Right lobe of liver (tissue), 4 donors: ENCODE results near the gene ZFHX2.

Experiments used
- POLR2A ChIP-seq: fragments of 450-650 bp; IDR thresholded peaks from one replicate; pipeline ENCODE4 v1.6.1; 2017; ENCODE audit warnings: antibody characterized with exemption, mild to moderate bottlenecking
- TF ChIP-seq, protein P1 (sequence below), 4 donors: fragments of 200-600 bp in 3 of 4; fragments of 450-650 bp in 1 of 4; IDR thresholded peaks; one replicate each; pipeline versions ENCODE4 v1.5.1 to v1.8.0; 2016 to 2022; ENCODE audit warnings: antibody characterized with exemption in 4 of 4, mild to moderate bottlenecking in 2 of 4
- donor health status: DM: no; HTN: no; CAD: no.
- donor health status: DM: no; HTN: no; CAD: no.
- donor health status: DM: no; HTN: yes; CAD: no.

DNA sequence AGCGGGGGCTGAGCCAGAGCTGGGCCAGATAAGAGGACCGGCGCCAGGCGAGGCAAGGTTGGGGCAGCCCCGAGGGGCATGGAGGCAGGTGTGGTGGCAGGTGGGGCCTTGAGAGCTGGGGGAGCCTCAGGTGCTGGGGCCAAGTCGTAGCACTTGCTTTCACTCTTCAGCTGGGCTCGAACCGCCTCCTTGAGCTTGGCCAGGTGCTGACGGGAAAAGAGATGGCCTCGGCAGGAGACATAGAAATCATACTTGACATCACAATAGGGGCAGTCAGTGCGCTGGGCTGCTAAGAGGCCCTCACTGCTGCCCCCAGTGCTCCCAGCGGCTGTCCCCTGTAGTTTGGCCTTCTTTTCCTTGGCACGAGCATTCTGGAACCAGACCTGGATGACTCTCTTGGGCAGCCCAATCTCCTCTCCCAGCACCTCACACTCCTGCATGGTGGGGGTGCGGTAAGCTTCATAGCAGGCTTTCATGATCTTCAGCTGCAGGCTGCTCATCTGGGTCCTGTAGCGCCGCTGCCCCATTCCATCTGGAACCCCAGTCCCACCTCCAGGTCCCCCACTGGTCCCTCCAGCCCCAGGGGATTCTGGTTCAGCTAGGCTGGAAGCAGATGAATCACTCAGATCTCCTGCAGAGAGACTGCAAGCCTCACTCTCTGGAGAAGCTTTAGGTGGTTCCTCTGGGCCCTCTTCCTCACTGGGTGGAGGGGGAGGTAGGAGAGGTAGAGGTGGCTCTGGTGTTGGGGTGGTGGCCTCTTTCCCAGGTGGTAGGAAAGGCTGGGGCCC is 28.1 kb downstream of the ZFHX2 start:
- TF ChIP-seq, protein P1, sequence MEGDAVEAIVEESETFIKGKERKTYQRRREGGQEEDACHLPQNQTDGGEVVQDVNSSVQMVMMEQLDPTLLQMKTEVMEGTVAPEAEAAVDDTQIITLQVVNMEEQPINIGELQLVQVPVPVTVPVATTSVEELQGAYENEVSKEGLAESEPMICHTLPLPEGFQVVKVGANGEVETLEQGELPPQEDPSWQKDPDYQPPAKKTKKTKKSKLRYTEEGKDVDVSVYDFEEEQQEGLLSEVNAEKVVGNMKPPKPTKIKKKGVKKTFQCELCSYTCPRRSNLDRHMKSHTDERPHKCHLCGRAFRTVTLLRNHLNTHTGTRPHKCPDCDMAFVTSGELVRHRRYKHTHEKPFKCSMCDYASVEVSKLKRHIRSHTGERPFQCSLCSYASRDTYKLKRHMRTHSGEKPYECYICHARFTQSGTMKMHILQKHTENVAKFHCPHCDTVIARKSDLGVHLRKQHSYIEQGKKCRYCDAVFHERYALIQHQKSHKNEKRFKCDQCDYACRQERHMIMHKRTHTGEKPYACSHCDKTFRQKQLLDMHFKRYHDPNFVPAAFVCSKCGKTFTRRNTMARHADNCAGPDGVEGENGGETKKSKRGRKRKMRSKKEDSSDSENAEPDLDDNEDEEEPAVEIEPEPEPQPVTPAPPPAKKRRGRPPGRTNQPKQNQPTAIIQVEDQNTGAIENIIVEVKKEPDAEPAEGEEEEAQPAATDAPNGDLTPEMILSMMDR (IDR thresholded peaks at IDR 0.05), result no peak
- TF ChIP-seq POLR2A, result no peak
